Measurements from ENCODE around the gene MYRFL.

The MYRFL gene

GRCh38 chr12:69981881-69982475 lies 157.0 kb downstream of the MYRFL start:
- H3K4me1 ChIP-seq (ENCODE audit: control insufficient read depth, low read length): peaks cover 13% of the 10 kb centered on the region
- TF ChIP-seq EZH2phosphoT487 (IDR thresholded peaks at IDR 0.05; ENCODE audit: borderline replicate concordance, low read length): no peak
- no peak for TF ChIP-seq CTCF (IDR thresholded peaks at IDR 0.05; ENCODE audit: low read depth, low read length, poor library complexity, severe bottlenecking)
- H3K4me3 ChIP-seq (ENCODE audit: low read length): no peak overlapping the region
- H3K36me3 ChIP-seq (ENCODE audit: control insufficient read depth, low read length): no peaks in the 10 kb centered on the region; the same call in 1 of the 2 replicates
- no peak overlapping the region for H3K4me2 ChIP-seq (ENCODE audit: low read length)
- H3K9me3 ChIP-seq (ENCODE audit: control insufficient read depth, insufficient read depth, low read length): peaks cover 22% of the 10 kb centered on the region; the same call in 1 of the 2 replicates
- H3K27ac ChIP-seq (ENCODE audit: low read depth, low read length): no peak overlapping the region
- H3K79me2 ChIP-seq (ENCODE audit: control insufficient read depth, low read length): no peaks in the 10 kb centered on the region
- H4K20me1 ChIP-seq (ENCODE audit: control insufficient read depth, insufficient read depth, low read depth, low read length): no peaks in the 10 kb centered on the region
- no peaks in the 10 kb centered on the region for H3K9me2 ChIP-seq (replicated peaks; ENCODE audit: control insufficient read depth, low read length)
- no peaks in the 10 kb centered on the region for H3F3A ChIP-seq (ENCODE audit: control insufficient read depth, insufficient read depth)
- H3K27me3 ChIP-seq (ENCODE audit: control insufficient read depth, low read length): no peaks in the 10 kb centered on the region

GRCh38 chr12:69984241-69984640 lies 159.2 kb downstream of the MYRFL start:
- no peaks in the 10 kb centered on the region for H3K9me2 ChIP-seq (replicated peaks; ENCODE audit: control insufficient read depth, low read length)
- H3K4me1 ChIP-seq (ENCODE audit: control insufficient read depth, low read length): peaks cover 28% of the 10 kb centered on the region
- H4K20me1 ChIP-seq (ENCODE audit: control insufficient read depth, insufficient read depth, low read depth, low read length): no peaks in the 10 kb centered on the region
- no peak overlapping the region for H3K4me3 ChIP-seq (ENCODE audit: low read length)
- H3K27ac ChIP-seq (ENCODE audit: low read depth, low read length): no peak overlapping the region
- 0 out of 2 replicates have a peak, but pooled peaks cover 3% of the 10 kb centered on the region for H3F3A ChIP-seq (ENCODE audit: control insufficient read depth, insufficient read depth)
- H3K27me3 ChIP-seq (ENCODE audit: control insufficient read depth, low read length): no peaks in the 10 kb centered on the region
- H3K9me3 ChIP-seq (ENCODE audit: control insufficient read depth, insufficient read depth, low read length): peaks cover 22% of the 10 kb centered on the region; the same call in 1 of the 2 replicates
- H3K4me2 ChIP-seq (ENCODE audit: low read length): no peak overlapping the region
- no peaks in the 10 kb centered on the region for H3K79me2 ChIP-seq (ENCODE audit: control insufficient read depth, low read length)
- no peak for TF ChIP-seq EZH2phosphoT487 (IDR thresholded peaks at IDR 0.05; ENCODE audit: borderline replicate concordance, low read length)
- TF ChIP-seq CTCF (IDR thresholded peaks at IDR 0.05; ENCODE audit: low read depth, low read length, poor library complexity, severe bottlenecking): no peak
- H3K36me3 ChIP-seq (ENCODE audit: control insufficient read depth, low read length): no peaks in the 10 kb centered on the region; the same call in 1 of the 2 replicates

- Histone ChIP-seq H3K4me3 (ENCODE audit: low read length) (no peak overlapping the region), H3K79me2 (ENCODE audit: control insufficient read depth, low read length) (no peaks in the 10 kb centered on the region), H3K27ac (ENCODE audit: low read depth, low read length) (no peak overlapping the region), H3F3A (ENCODE audit: control insufficient read depth, insufficient read depth) (0 out of 2 replicates have a peak, but pooled peaks cover 3% of the 10 kb centered on the region), H3K4me1 (ENCODE audit: control insufficient read depth, low read length) (peaks cover 28% of the 10 kb centered on the region), H3K4me2 (ENCODE audit: low read length) (no peak overlapping the region), H4K20me1 (ENCODE audit: control insufficient read depth, insufficient read depth, low read depth, low read length) (no peaks in the 10 kb centered on the region), H3K27me3 (ENCODE audit: control insufficient read depth, low read length) (no peaks in the 10 kb centered on the region), H3K9me3 (ENCODE audit: control insufficient read depth, insufficient read depth, low read length) (peaks cover 22% of the 10 kb centered on the region; the same call in 1 of the 2 replicates), H3K9me2 (replicated peaks; ENCODE audit: control insufficient read depth, low read length) (no peaks in the 10 kb centered on the region), H3K36me3 (ENCODE audit: control insufficient read depth, low read length) (no peaks in the 10 kb centered on the region; the same call in 1 of the 2 replicates)
- TF ChIP-seq EZH2phosphoT487 (IDR thresholded peaks at IDR 0.05; ENCODE audit: borderline replicate concordance, low read length) (no peak), CTCF (IDR thresholded peaks at IDR 0.05; ENCODE audit: low read depth, low read length, poor library complexity, severe bottlenecking) (peak; percentile 63)
Measured at GRCh38 chr12:69985656-69986055, 160.6 kb downstream of the MYRFL start.

Data from DOHH2 (cell line).